ENCODE results near the gene ARFGEF2.

Gene ARFGEF2

DNA sequence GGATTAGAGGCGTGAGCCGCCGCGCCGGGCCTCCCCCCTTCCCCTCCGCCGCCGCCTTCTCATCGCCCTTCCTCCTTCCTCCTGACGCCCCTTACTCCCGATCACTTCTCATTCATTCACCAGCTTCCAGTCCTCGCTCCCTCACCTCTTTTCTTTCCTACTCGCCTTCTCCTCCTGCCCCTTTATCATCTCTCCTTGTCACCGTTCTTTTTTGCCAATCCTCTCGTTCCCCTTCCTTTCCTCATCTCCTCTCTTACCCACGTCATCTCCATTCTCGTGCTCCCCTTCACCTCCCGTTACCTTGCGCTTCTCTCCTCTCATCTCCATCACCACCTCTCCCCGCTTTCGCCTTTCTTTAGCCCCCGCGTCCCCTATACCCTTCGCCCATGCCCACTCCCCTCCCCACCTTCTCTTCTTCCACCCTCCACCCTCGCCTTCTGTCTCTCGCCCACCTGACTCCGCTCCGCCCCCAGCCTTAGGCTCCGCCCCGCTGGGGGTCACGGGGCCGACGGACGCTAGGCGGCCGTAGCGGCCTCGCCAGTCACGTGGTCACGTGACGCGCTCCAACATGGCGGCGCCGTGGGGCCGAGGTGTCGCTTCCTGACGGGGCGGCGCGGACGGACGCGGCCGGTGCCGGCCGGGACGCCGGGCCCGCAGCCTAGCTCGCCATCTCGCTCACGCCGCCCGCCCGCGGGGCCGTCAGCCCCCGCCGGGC is at the start of gene ARFGEF2:
Gene ARFGEF2 (plus strand): TSS at position 544 of the 715 bp plus-strand sequence. CDS start 179 bp downstream, outside the sequence.
- Histone ChIP-seq H3K4me1 (ENCODE audit: control insufficient read depth in 2 of 2, insufficient read depth in 2 of 2, low read length in 2 of 2) (peaks cover 33 to 42% of the 10 kb centered on the region in 2 donors), H3K36me3 (ENCODE audit: control insufficient read depth in 2 of 2, insufficient read depth in 2 of 2, low read length in 2 of 2) (no peaks in the 10 kb centered on the region), H3K27me3 (ENCODE audit: control insufficient read depth in 2 of 2, insufficient read depth in 2 of 2, low read length in 2 of 2) (no peaks in the 10 kb centered on the region), H3K4me3 (ENCODE audit: low read length in 2 of 2) (peak within 1 kb of the TSS; percentile 84 to 98), H3K9me3 (ENCODE audit: control insufficient read depth in 2 of 2, low read length in 2 of 2) (no peaks in the 10 kb centered on the region), H3K9ac (ENCODE audit: low read depth in 1 of 2, low read length in 2 of 2) (peak within 1 kb of the TSS; percentile 69 to 98), H3K27ac (ENCODE audit: low read depth in 2 of 2, low read length in 2 of 2) (peak within 1 kb of the TSS; percentile 94 to 98)

DNA sequence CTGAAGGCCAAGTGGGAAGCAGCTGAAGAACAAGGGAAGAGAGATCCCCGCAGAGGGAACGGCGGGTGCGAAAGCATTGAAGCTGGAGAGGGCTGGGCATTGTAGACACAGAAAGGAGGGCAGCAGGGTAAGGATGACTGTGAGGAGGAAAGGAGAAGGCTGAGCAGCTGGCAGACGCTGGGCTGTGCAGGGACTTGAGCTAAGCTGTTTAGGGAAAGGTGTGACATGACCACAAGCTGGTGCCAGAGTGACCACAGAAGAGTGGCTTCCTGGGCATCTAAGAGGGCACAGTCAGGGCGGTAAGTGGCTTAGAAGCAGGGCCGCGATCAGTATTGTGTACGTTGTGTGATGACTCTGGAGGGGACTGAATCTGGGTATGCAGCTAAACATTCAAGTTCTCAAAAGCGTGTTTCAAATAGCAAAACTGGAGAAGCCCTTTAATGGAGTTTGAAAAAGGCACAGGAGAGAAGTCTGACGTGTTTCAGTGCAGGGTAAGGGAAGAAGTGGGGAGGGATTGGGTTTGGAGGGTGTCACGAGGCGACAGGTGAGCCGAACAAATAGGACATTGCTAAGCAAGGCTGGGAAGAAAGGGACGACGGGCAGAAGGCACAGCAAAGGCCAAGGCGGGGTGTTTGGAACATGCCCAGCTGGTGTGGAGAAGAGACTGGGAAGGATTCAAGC is 46.1 kb upstream of the ARFGEF2 start:
- no peaks in the 10 kb centered on the region for H3K9me3 ChIP-seq (ENCODE audit: control insufficient read depth in 2 of 2, low read length in 2 of 2)
- H3K27ac ChIP-seq (ENCODE audit: low read depth in 2 of 2, low read length in 2 of 2), result no peak overlapping the region
- no peaks in the 10 kb centered on the region for H3K36me3 ChIP-seq (ENCODE audit: control insufficient read depth in 2 of 2, insufficient read depth in 2 of 2, low read length in 2 of 2)
- H3K9ac ChIP-seq (ENCODE audit: low read depth in 1 of 2, low read length in 2 of 2), result no peak overlapping the region
- no peaks in the 10 kb centered on the region for H3K4me1 ChIP-seq (ENCODE audit: control insufficient read depth in 2 of 2, insufficient read depth in 2 of 2, low read length in 2 of 2)
- H3K4me3 ChIP-seq (ENCODE audit: low read length in 2 of 2), result no peak overlapping the region
- H3K27me3 ChIP-seq (ENCODE audit: control insufficient read depth in 2 of 2, insufficient read depth in 2 of 2, low read length in 2 of 2), result peaks cover 0 to 3% of the 10 kb centered on the region in 2 donors

DNA sequence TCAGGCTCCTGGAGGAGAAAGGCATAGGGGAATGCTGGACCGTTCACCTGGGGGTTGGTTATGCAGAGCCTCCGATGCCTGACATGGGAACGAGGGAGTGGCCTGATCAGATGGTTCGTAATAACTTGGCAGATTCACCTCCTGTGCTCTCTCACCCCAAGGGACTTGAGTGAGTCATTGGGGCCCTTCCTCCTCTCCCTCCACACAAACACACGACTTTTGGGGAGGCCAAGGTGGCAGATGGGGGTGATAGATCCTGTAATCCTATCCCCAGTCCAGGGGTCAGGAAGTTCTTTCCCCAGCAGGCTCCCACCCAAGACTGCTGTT is 45.6 kb upstream of the ARFGEF2 start:
- Histone ChIP-seq H3K9ac (ENCODE audit: low read depth in 1 of 2, low read length in 2 of 2) (no peak overlapping the region), H3K27ac (ENCODE audit: low read depth in 2 of 2, low read length in 2 of 2) (no peak overlapping the region), H3K36me3 (ENCODE audit: control insufficient read depth in 2 of 2, insufficient read depth in 2 of 2, low read length in 2 of 2) (no peaks in the 10 kb centered on the region), H3K4me1 (ENCODE audit: control insufficient read depth in 2 of 2, insufficient read depth in 2 of 2, low read length in 2 of 2) (no peaks in the 10 kb centered on the region), H3K27me3 (ENCODE audit: control insufficient read depth in 2 of 2, insufficient read depth in 2 of 2, low read length in 2 of 2) (peaks cover 0 to 3% of the 10 kb centered on the region in 2 donors), H3K4me3 (ENCODE audit: low read length in 2 of 2) (no peak overlapping the region), H3K9me3 (ENCODE audit: control insufficient read depth in 2 of 2, low read length in 2 of 2) (no peaks in the 10 kb centered on the region)

DNA sequence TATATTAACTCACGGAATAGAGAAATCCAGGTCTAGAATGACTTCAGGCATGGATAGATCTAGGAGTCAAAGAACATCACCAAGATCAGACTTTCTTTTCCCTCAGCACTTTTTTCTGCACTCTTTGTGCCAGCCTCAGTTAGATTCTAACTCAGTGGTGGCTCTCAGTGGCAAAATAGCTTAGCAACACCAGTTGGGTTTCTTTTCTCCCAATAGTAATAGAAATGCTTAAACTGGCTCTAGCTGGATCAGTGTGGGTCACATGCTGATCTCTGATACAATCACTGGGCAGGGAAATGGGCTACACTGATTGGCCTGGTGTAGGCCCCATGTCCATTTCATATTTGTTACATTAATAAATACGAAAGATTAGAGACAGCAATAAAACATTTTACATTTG is 44.2 kb upstream of the ARFGEF2 start:
- Histone ChIP-seq H3K4me1 (ENCODE audit: control insufficient read depth in 2 of 2, insufficient read depth in 2 of 2, low read length in 2 of 2) (no peaks in the 10 kb centered on the region), H3K36me3 (ENCODE audit: control insufficient read depth in 2 of 2, insufficient read depth in 2 of 2, low read length in 2 of 2) (no peaks in the 10 kb centered on the region), H3K27me3 (ENCODE audit: control insufficient read depth in 2 of 2, insufficient read depth in 2 of 2, low read length in 2 of 2) (peaks cover 0 to 3% of the 10 kb centered on the region in 2 donors), H3K9me3 (ENCODE audit: control insufficient read depth in 2 of 2, low read length in 2 of 2) (no peaks in the 10 kb centered on the region), H3K4me3 (ENCODE audit: low read length in 2 of 2) (no peak overlapping the region), H3K9ac (ENCODE audit: low read depth in 1 of 2, low read length in 2 of 2) (no peak overlapping the region), H3K27ac (ENCODE audit: low read depth in 2 of 2, low read length in 2 of 2) (no peak overlapping the region)

DNA sequence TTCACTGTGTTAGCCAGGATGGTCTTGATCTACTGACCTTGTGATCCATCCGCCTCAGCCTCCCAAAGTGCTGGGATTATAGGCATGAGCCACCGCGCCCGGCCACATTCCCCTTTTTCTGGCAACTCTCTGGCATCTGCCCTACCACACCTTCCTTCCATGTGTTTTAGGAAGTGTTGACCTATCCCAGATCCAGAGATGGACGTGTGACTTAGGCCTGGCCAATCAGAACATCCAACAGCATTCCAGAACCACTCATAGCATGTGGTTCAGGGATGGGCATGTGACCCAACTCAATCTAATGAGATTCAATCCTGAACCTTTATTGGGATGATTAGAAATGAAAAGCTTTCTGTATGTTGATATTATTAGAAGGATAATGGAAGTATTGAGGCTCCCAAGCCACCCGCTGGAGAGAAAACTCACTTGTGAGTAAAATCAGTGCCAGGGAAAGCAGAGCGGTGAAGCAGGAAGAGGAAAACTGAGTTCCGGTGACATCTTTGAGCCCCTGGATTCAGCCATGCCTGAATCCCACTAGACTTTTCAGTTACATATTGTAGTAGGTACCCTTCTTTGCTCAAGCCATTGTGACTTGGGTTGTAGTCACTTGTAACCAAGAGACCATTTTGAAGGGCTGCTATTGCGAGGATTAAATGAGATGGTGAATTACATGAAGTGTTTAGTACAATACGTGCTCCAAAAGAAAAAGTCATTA is 42.8 kb upstream of the ARFGEF2 start:
- Histone ChIP-seq H3K4me3 (ENCODE audit: low read length in 2 of 2) (no peak overlapping the region), H3K36me3 (ENCODE audit: control insufficient read depth in 2 of 2, insufficient read depth in 2 of 2, low read length in 2 of 2) (no peaks in the 10 kb centered on the region), H3K27me3 (ENCODE audit: control insufficient read depth in 2 of 2, insufficient read depth in 2 of 2, low read length in 2 of 2) (peaks cover 0 to 3% of the 10 kb centered on the region in 2 donors), H3K4me1 (ENCODE audit: control insufficient read depth in 2 of 2, insufficient read depth in 2 of 2, low read length in 2 of 2) (no peaks in the 10 kb centered on the region), H3K9ac (ENCODE audit: low read depth in 1 of 2, low read length in 2 of 2) (no peak overlapping the region), H3K27ac (ENCODE audit: low read depth in 2 of 2, low read length in 2 of 2) (no peak overlapping the region), H3K9me3 (ENCODE audit: control insufficient read depth in 2 of 2, low read length in 2 of 2) (no peaks in the 10 kb centered on the region)

DNA sequence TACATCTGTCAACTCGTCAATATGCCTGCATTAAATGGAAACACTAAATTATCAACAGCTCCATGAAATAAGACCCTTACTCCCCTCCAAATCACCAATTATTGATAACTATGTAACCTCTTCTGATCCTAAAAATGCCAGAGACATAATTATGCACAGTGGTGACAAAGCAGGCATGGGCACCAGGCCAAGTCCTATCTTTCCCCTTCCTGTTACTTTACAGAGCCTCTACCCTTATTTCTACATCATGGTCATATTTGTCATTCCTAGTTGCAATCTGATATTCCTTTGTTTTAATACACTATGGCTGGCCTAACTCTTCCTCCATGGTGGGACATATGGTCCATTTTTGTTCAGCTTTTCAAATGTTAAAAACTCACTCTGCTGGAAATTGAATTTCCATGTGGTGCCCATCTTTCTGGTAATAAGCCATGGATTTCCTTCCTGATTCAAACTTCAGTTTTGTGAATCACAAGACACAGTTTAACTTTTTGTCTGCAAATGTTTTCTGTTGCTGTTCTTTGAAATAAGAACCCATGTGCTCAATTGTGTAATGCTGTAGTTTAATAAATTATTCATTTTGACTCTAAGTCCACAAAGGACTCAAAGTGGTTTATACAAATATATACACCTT is 41.8 kb upstream of the ARFGEF2 start:
- no peak overlapping the region for H3K9ac ChIP-seq (ENCODE audit: low read depth in 1 of 2, low read length in 2 of 2)
- peaks cover 0 to 3% of the 10 kb centered on the region in 2 donors for H3K27me3 ChIP-seq (ENCODE audit: control insufficient read depth in 2 of 2, insufficient read depth in 2 of 2, low read length in 2 of 2)
- H3K36me3 ChIP-seq (ENCODE audit: control insufficient read depth in 2 of 2, insufficient read depth in 2 of 2, low read length in 2 of 2), result no peaks in the 10 kb centered on the region
- H3K27ac ChIP-seq (ENCODE audit: low read depth in 2 of 2, low read length in 2 of 2), result no peak overlapping the region
- no peaks in the 10 kb centered on the region for H3K4me1 ChIP-seq (ENCODE audit: control insufficient read depth in 2 of 2, insufficient read depth in 2 of 2, low read length in 2 of 2)
- no peaks in the 10 kb centered on the region for H3K9me3 ChIP-seq (ENCODE audit: control insufficient read depth in 2 of 2, low read length in 2 of 2)
- no peak overlapping the region for H3K4me3 ChIP-seq (ENCODE audit: low read length in 2 of 2)

DNA sequence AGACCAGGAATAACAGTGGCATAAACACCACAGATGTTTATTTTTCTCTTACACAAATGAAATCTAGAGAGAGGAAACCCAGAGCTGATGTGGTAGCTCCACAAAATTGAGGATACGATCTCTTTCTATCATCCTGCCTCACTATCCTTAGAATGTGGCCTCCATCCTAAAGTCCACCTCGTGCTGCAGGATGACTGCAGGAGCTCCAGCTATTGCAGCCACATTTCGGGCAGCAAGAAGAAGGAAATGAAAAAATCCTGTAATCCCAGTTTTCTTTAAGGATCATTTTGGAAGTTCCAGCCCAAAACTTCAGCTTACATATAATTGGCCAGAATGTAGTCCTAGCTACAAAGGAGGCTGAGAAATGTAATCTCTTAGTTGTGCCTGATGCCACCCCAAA is 41.2 kb upstream of the ARFGEF2 start:
- Histone ChIP-seq H3K36me3 (ENCODE audit: control insufficient read depth in 2 of 2, insufficient read depth in 2 of 2, low read length in 2 of 2) (no peaks in the 10 kb centered on the region), H3K27me3 (ENCODE audit: control insufficient read depth in 2 of 2, insufficient read depth in 2 of 2, low read length in 2 of 2) (peaks cover 0 to 3% of the 10 kb centered on the region in 2 donors), H3K9me3 (ENCODE audit: control insufficient read depth in 2 of 2, low read length in 2 of 2) (no peaks in the 10 kb centered on the region), H3K4me1 (ENCODE audit: control insufficient read depth in 2 of 2, insufficient read depth in 2 of 2, low read length in 2 of 2) (no peaks in the 10 kb centered on the region), H3K9ac (ENCODE audit: low read depth in 1 of 2, low read length in 2 of 2) (no peak overlapping the region), H3K27ac (ENCODE audit: low read depth in 2 of 2, low read length in 2 of 2) (no peak overlapping the region), H3K4me3 (ENCODE audit: low read length in 2 of 2) (no peak overlapping the region)

DNA sequence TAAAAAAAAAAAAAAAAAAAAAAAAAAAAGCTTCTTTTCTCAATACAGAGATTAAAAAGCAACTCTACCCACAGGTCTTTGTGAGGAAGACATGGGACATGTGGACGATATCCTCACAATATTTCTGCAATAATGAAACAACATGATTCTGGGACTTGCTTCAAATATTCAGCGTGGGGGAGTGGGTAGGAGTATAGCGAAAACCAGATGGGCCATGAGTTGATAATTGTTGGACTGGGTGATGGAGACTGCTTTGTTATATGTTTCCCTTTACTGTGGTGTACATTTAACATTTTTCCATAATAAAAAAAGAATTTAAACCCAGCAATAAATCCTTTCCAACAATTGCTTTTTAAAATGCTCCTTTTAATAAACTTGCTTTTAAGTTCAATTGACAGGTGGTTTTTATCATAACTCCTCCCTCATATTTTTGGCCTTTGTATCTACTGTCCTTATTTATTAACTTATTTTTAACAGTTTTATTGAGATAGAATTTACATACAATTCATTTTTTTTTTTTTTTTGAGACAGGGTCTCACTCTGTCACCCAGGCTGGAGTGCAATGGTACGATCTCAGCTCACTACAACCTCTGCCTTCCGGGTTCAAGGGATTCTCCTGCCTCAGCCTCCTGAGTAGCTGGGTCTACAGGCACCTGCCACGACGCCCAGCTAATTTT is 40.4 kb upstream of the ARFGEF2 start:
- Histone ChIP-seq H3K4me3 (ENCODE audit: low read length in 2 of 2) (no peak overlapping the region), H3K9ac (ENCODE audit: low read depth in 1 of 2, low read length in 2 of 2) (no peak overlapping the region), H3K4me1 (ENCODE audit: control insufficient read depth in 2 of 2, insufficient read depth in 2 of 2, low read length in 2 of 2) (no peaks in the 10 kb centered on the region), H3K27me3 (ENCODE audit: control insufficient read depth in 2 of 2, insufficient read depth in 2 of 2, low read length in 2 of 2) (peaks cover 0 to 3% of the 10 kb centered on the region in 2 donors), H3K27ac (ENCODE audit: low read depth in 2 of 2, low read length in 2 of 2) (no peak overlapping the region), H3K36me3 (ENCODE audit: control insufficient read depth in 2 of 2, insufficient read depth in 2 of 2, low read length in 2 of 2) (no peaks in the 10 kb centered on the region), H3K9me3 (ENCODE audit: control insufficient read depth in 2 of 2, low read length in 2 of 2) (no peaks in the 10 kb centered on the region)

DNA sequence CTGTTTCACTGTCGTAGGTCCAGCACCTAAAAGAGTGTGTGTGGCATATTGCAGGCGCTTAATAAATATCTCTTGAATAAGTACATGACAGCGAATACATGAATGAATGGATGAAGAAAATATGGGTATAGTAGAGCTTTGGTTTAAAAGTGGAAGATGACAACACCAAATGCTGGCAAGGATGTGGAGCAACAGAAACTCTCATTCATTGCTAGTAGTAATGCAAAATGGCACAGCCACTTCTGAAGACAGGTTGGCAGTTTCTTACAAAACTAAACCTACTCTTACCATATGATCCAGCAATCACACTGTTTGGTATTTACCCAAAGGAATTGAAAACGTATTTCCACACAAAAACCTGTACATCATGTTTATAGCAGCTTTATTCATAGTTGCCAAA is 36.3 kb upstream of the ARFGEF2 start:
- Histone ChIP-seq H3K27me3 (ENCODE audit: control insufficient read depth in 2 of 2, insufficient read depth in 2 of 2, low read length in 2 of 2) (no peaks in the 10 kb centered on the region), H3K4me1 (ENCODE audit: control insufficient read depth in 2 of 2, insufficient read depth in 2 of 2, low read length in 2 of 2) (no peaks in the 10 kb centered on the region), H3K4me3 (ENCODE audit: low read length in 2 of 2) (no peak overlapping the region), H3K9ac (ENCODE audit: low read depth in 1 of 2, low read length in 2 of 2) (no peak overlapping the region), H3K9me3 (ENCODE audit: control insufficient read depth in 2 of 2, low read length in 2 of 2) (no peaks in the 10 kb centered on the region), H3K36me3 (ENCODE audit: control insufficient read depth in 2 of 2, insufficient read depth in 2 of 2, low read length in 2 of 2) (no peaks in the 10 kb centered on the region), H3K27ac (ENCODE audit: low read depth in 2 of 2, low read length in 2 of 2) (no peak overlapping the region)

Data from mucosa of rectum (tissue), 2 donors.